Activated CD4-positive, alpha-beta T cell treated with anti-CD3 and anti-CD28 coated beads, Interleukin-2, Interleukin-6, amounts not matched to agents 100 ng/mL and 50 ng/mL, durations not matched to agents 16 hours and 8 hours (primary cell): Measurements from ENCODE around the gene STAM2.
"Not testable (repeated sequence)": the region's sequence is repeated elsewhere in the genome, so short reads cannot be mapped to it uniquely, and the experiment has no call there.

Experiments used
- DNase-seq: peaks from one replicate; pipeline ENCODE4 v3.0.0-alpha.2; 2020

The STAM2 gene

DNA sequence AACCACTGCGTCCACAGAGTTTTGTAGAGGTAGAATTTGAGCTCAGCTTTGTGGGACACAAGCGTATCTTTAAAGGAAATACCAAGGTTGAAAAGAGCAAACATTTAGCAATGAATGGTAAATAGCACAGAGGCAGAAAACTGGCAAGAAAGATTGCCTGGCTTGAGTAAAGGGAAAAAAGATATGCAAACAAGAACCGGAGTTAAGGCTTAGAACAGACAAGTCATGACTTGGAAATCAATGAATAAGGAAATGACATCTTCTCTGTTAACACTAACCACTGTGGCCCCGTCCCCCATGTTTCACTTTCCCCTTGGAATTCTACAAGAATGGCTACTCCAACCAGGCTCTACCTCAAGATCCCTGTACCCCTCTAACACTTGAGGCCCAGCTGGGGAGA, 3.8 kb downstream of the STAM2 start:
- no peak for DNase-seq

DNA sequence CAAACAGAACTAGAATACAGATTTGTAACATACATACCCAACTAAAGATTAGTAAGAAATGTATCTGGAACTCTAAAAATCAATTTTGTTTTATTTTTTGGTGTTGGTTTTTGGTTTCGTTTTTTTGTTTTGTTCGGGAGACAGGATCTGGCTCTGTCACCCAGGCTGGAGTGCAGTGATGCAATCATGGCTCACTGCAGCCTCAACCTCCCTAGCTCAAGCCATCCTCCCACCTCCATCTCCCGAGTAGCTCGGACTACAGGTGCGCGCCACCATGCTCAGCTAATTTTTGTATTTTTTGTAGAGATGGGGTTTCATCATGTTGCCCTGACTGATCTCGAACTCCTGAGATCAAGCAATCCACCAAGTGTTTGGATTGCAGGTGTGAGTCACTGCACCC, 6.4 kb downstream of the STAM2 start:
- not testable (repeated sequence) for DNase-seq

DNA sequence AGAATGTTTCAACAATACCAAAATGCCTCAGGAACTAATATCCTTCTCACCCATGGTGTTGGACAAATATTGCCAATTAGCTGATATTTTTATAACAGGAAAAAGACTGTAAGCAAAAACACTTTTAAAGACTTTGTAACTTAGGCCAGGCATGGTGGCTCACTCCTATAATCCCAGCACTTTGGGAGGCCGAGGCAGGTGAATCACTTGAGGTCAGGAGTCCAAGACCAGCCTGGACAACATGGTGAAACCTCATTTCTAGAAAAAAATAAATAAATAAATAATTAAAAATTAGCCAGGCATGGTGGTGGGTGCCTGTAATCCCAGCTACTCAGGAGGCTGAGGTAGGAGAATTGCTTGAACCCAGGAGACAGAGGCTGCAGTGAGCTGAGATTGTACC, 8.1 kb downstream of the STAM2 start:
- DNase-seq: not testable (repeated sequence)

DNA sequence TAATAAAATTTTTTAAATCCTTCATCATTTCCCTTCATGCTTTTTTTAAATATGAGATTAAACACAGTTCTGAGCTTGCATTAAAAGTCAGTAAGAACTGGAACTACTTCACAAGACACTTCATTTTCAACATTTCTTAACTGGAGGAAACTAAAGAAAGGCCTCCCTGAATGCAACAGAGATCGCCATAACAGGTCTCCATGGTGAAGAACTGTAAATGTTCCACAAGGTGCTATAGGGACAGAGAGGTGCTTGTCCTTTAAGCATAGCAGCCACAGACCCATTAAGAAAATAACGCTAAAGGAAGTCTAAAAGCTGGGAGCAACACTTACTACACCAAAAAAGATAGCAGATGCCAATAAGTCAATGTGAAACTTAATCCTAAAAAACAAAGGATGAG, 8.5 kb downstream of the STAM2 start:
- DNase-seq: no peak

DNA sequence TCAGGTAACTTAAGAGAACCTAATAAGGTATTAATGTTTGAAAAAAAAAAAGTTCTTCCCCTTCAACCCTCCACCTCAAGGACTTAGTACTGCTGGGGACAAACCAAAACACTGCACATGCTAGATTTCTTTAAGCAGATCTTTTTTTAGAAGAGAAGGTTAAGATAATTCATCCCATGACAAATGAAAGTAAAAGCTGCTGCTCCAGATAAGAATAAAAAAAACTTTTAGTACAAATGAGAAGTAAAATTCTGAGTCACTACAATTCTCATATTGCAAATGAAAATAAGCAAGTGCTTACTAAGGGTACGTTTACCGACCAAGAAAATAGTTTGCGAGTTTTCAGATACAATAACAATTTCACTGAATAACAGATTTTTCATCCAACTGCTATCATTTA, 8.9 kb downstream of the STAM2 start:
- DNase-seq: peak; percentile 13

DNA sequence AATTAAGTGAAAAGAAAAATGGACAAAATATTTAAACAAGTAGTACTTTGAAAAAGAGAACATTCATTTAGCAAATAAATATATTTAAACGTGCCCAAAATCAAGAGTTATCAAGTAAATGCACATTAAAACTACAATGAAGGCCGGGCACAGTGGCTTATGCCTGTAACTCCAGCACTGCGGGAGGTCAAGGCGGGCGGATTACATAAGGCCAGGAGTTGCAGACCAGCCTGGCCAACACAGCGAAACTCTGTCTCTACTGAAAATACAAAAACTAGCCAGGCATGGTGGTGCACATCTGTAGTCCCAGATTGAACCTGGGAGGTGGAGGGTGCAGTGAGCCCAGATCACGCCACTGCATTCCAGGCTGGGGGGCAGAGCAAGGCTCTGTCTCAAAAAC, 9.8 kb downstream of the STAM2 start:
- DNase-seq: no peak

DNA sequence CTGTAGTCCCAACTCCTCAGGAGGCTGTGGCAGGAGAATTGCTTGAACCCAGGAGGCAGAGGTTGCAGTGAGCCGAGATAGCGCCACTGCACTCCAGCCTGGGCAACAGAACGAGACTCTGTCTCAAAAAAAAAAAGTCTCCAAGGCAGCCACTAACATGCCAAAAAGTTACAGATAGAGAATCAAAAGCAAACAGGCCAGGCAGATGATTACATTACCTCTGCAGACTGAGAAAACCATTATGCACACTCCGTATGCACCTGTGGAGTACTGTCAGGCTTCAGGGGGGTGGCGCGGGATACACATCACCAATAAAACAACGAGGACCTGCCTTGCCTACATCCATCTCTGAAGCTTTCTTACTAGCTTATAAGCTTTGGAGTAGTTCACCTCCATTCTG, 10.3 kb downstream of the STAM2 start:
- no peak for DNase-seq

DNA sequence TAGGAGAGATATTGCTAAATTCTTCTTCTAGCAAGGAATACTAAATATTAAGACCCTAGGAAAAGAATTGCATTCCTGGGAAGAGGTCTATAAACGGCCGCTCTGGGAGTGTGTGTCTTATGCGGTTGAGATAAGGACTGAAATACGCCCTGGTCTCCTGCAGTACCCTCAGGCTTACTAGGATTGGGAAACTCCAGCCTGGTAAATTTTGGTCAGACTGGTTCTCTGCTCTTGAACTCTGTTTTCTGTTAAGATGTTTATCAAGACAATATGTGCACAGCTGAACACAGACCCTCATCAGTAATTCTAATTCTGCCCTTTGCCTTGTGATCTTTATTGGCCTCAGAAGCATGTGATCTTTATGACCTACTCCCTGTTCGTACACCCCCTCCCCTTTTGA, 11.9 kb downstream of the STAM2 start:
- DNase-seq: not testable (repeated sequence)

DNA sequence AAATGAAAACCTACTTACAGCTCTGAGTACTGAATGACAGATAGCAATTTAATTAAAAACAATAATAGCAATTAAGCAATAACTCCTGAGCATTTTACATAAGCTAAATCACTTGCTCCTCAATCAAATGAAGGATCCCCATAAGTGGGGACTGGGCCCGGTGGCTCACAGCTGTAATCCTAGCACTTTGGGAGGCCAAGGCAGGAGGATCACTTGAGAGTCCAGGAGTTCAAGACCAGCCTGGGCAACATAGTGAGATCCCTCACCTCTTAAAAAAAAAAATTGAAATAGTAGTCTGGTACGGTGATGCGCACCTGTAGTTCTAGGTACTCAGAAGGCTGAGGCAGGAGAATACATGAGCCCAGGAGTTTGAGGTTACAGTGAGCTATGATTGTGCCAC, 13.4 kb downstream of the STAM2 start:
- no peak for DNase-seq

DNA sequence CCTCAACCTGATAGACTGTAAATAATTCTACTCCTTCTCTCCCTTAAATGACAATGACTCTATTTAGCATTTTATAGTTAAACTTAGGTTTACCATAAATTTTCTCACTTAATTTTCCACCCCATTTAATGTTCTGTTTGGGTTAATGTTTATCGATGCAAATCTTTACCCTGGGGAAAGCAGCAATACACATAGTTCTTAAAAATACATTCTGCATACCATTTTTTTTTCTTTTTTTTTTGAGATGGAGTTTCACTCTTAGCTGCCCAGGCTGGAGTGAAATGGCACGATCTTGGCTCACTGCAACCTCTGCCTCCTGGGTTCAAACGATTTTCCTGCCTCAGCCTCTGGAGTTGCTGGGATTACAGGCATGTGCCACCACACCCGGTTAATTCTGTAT, 14.0 kb downstream of the STAM2 start:
- no peak for DNase-seq

DNA sequence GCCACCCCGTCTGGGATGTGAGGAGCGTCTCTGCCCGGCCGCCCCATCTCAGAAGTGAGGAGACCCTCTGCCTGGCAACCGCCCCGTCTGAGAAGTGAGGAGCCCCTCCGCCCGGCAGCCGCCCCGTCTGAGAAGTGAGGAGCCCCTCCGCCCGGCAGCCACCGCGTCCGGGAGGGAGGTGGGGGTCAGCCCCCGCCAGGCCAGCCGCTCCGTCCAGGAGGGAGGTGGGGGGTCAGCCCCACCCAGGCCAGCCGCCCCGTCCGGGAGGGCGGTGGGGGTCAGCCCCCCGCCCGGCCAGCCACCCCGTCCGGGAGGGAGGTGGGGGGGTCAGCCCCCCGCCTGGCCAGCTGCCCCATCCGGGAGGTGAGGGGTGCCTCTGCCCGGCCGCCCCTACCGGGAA, 15.2 kb downstream of the STAM2 start:
- DNase-seq: not testable (repeated sequence)

DNA sequence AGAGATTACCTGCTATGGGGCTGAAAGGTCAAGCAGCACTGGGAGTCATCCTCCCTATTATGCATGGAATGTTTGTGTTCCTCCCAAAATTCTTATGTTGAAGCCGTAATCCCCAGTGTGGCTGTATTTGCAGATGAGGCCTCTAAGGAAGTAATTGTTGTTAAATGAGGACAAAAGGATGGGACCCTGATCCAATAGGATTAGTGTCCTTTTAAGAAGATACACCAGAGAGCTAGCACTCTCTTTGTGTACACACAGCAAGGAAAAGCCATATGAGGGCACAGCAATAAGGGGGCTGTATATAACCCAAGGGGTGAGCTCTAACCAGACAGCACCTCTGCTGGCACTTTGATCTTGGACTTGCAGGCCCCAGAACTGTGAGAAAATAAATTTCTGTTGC, 18.3 kb downstream of the STAM2 start:
- DNase-seq: no peak

DNA sequence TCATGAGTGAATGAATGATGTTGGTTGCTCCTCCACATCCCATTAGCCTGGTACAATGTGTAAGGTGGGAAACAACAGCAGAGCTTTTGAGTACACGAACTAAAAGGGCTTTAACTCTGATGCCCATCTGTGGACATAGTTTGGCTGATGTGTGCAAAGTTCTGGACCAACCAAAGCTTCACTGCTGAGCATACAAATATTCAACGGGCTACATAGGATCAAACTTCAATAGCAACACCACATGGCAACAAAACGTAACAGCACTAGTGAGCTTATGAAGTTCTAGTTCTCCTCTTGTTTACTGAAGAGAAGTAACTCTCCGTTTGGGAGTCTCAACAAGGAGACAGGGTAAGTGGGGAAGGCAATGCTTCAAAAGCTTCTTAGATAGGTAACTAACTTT, 20.4 kb downstream of the STAM2 start:
- DNase-seq: no peak

DNA sequence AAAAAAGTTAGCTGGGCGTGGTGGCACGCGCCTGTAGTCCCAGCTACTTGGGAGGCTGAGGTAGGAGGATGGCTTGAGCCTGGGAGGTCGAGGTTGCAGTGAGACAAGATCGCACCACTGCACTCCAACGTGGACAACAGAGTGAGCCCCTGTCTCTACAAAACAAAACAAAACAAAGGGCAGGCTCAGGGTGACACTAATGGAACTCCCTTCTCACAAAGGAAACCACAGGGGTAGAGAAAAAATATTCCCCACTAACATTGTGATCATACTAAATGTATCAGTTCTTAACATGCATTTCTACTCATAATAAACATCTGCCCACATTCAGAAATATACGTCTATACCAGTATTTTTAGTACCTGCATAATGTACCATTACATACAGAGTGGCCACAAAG, 21.1 kb downstream of the STAM2 start:
- DNase-seq: no peak

DNA sequence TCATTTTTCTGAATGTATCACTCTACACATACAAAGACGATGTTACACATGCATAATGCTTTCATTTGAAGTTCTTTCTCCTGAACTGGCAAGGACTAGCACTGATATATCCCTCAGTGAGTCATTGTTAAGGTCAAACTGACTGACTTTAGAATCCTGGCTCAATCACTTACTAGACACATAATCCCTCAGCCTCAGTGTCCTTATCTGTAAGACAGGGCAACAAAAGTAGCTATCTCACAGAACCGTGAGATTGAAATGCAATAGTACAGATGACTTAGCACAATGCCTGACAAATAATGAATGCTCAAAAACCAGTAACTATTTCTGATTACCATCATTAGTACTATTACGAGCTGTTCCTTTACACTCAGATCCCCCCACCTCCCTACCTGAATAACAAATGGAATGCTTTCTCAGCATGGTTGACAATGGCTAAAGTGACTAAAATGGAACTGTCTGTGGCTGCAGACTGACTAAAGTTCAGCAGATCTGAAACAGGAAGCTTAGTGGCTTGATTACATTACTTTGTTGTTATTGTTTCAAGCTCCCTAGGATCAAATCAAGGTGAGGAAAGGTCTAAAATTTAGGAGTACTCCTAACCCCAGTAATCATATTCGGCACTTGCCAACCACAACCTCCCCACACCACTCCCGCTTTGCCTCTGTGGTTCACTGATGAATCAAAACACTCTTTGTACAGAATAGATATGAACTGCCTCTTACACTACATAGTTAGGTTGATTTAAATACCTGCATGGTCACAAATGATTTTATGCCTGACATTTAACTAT, 40.9 kb downstream of the STAM2 start:
- DNase-seq: peak; percentile 80

DNA sequence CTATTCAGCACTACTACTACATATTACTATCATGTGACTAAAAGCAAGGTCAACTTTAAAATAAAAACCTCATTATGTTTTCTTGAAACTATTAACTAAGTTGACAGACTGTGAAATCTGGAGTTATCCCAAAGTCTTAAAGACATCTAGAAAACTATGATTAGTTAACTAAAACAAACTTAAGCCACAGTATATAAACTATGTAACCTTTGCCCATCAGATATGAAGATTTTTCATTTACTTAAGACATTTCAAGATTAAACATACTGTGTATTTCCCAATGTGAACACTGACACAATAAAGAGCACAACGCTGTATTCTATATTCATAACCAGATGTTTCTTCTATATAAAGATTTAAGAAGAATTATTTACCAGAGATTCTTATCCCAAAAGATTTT, 43.3 kb downstream of the STAM2 start:
- no peak for DNase-seq

DNA sequence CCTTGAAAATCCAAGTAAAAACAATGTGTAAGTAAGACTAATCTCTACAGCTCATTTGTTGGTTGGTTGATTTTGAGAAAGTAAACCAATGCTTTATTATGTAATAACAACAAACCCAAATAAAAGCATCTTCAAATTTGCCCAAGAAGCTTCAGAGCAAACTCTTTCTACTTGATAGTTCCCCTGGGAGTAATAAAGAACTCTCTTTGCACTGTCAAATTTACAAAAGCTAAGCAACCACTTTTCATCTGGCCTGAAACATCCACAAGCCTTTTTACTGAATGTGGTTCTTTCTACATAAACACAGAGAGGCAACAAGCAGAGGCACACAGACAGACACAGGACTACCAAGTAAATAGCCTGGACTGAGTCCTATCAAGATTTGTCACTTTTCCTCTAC, 47.9 kb downstream of the STAM2 start:
- no peak for DNase-seq

DNA sequence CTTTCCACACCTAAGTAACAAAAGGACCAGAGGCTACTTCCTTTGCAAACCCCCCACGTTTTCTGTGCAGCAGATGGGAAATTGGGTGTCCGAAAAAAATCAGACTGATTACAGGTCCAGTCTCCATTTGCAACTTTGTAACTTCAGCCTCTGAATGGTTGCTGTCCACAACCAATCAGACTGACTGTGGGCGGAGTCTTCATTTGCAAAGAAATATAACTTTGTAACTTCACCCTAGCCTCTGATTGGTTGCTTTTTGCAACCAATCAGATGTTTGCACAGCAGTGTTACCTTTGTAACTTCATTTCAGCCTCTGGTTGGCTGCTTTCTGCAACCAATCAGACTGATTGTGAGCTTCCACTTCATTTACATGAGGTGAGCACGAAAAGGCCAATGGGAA, 48.9 kb downstream of the STAM2 start:
- peak; percentile 1 for DNase-seq

DNA sequence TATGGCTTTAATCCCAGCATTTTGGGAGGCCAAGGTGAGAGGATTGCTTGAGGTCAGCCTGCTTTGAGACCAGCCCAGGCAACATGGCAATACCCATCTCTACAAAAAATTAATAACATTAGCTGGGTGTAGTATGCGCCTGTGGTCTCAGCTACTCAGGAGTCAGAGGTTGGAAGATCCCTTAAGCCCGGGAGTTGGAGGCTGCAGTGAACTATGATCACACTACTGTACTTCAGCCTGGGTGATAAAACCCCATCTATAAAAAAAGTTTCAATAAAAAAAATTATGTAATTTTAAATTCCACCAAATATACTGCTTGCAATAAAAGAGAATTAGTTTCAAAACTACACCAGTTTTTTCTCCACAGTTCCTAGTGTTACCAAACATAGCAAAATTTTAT, 53.4 kb downstream of the STAM2 start:
- no peak for DNase-seq

DNA sequence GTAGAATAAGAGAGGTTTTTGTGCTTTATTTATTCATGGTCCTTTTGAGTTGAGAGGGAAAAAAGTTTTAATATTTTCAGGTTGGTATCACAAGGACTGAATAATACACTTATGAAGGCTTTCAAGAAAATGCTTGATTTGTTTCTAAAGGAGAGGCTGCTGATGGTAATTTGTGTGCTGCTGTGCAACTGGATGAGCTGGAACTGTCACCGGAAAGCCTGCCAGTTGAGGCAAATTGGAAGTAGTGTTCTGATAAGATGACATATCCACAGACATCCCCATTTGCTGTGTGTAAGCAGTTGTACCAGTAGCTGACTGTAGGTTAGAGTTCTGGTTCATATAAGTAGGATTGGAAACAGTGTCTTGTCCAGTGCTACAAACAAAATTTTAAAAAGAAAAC, 55.1 kb downstream of the STAM2 start:
- no peak for DNase-seq

DNA sequence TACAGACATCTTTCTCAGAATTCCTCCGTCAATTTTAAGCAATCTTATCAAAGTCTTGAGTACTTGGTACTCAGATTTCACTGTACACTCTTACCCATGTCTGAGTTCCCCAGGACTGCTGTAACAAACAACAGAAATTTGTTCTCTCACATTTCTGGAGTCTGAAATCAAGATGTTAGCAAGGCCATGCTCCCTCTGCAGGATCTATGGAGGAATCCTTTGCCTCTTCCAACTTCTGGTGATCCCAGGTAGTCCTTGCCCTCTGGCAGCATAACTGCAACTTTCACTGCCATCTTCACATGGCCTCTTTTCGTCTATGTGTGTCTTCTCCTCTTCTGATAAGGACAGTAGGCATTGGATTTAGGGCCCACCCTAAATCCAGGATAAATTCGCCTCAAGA, 59.6 kb downstream of the STAM2 start:
- no peak for DNase-seq

DNA sequence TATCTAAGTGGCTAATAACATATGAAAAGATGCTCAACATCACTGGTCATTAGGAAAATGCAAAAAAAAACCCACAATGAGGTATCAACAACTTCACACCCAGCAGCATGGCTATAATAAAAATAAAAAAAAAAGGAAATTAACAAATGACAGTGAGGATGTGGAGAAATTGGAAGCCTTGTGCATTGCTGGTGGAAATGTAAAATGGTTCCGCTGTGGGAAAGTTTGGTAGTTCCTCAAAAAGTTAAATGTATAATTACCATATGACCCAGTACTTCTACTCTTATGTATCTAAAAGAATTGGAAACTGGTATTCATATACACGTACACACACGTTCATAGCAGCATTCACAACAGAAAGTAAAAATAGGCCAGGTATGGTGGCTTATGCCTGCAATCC, 61.2 kb downstream of the STAM2 start:
- no peak for DNase-seq

DNA sequence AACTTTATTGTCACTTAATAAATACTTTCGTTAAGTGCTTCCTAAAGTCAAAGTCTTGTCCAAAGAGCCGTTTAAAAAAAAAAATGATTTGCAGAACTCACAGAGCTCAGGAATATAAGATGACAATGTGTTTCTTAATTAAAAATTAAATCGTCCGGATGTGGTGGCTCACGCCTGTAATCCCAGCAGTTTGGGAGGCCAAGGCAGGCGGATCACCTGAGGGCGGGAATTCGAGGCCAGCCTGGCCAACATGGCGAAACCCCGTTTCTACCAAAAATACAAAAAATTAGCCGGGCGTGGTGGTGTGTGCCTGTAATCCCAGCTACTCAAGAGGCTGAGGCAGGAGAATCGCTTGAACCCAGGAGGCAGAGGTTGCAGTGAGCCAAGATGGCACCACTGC, 68.4 kb downstream of the STAM2 start:
- not testable (repeated sequence) for DNase-seq

DNA sequence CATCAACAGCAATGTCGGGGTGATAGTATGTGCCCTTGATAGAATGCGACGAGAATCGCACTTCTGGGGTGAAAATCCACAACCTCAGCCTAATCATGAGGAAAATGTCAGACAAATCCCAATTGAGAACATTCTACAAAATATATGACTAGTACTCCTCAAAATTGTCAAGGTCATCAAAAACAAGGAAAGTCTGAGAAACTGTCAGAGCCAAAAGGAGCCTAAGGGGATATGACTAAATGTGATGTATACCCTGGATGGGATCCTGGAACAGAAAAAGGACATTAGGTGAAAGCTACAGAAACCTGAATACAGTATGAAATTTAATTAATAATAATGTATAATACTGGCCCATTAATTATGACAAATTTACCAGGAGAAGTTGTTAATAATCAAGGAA, 69.1 kb downstream of the STAM2 start:
- DNase-seq: no peak

DNA sequence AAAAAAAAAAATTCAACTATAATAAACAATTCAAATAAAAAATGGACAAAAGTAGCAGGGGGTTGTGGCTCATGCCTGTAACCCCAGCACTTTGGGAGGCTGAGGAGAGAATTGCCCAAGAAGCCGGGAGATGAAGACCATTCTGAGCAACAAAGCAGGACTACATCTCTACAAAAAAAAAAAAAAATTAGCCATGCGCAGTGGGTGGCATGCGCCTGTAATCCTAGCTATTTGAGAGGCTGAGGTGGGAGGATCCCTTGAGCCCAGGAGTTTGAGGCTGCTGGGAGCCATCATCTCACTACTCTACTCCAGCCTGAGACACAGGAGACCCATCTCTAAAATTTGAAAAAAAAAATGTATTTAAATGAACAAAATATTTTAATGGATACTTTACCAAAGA, 72.3 kb downstream of the STAM2 start:
- DNase-seq: no peak

DNA sequence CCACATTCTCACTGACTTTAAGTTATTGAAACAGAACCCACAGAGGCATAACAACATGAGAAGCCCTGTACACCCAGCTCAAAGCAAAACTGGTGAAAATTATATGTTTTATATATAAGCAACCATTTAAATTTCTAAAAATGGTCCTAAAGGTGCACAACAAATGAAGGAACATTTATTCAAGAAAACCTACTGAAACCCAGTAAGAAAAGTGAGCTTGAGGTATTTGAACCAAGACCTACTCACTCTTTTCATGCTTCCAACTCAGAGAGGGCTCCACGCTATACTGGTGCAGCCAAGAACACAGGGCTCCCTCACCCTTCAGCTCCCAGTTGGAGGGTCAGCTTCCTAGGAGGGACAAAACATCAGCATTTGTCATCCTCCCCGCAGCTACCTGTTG, 74.6 kb downstream of the STAM2 start:
- no peak for DNase-seq
